Neutrophil (primary cell): ENCODE data around the gene SENP1.

ENCODE experiments used
- H3K27ac ChIP-seq: fragments of 200-600 bp; sonication (generic); 2 replicates; pipeline ENCODE4 v1.5.1; 2016; ENCODE audit warnings: mild to moderate bottlenecking, moderate library complexity
- H3K27me3 ChIP-seq: fragments of 200-600 bp; sonication (generic); 2 replicates; pipeline ENCODE4 v1.6.0; 2016; ENCODE audit warnings: mild to moderate bottlenecking
- H3K36me3 ChIP-seq: fragments of 200-600 bp; sonication (generic); 2 replicates; pipeline ENCODE4 v1.5.1; 2017
- H3K4me1 ChIP-seq, 2 experiments: fragments of 200-600 bp in 1 of 2; sonication (generic) in 1 of 2; 1 replicate in 1 of 2; 2 replicates in 1 of 2; pipeline versions ENCODE4 v1.5.1 to v1.6.1; 2013 to 2016; ENCODE audit warnings: low read depth in 1 of 2, low read length in 1 of 2, mild to moderate bottlenecking in 1 of 2, moderate library complexity in 1 of 2; ENCODE audit not compliant: control insufficient read depth in 1 of 2, insufficient read depth in 1 of 2
- H3K4me3 ChIP-seq, 2 experiments: fragments of 200-600 bp in 1 of 2; sonication (generic) in 1 of 2; 1 replicate in 1 of 2; 2 replicates in 1 of 2; pipeline ENCODE4 v1.5.1; 2013 to 2016; ENCODE audit warnings: low read depth in 1 of 2, low read length in 1 of 2, mild to moderate bottlenecking in 1 of 2, moderate library complexity in 1 of 2
- H3K9me3 ChIP-seq: fragments of 200-600 bp; sonication (generic); 2 replicates; pipeline ENCODE4 v1.5.1; 2016
- TF ChIP-seq, protein P1 (sequence below): fragments of 200-600 bp; sonication (generic); IDR thresholded peaks from 2 replicates; pipeline ENCODE4 v1.5.1; 2016; ENCODE audit warnings: antibody characterized with exemption

Gene SENP1

DNA sequence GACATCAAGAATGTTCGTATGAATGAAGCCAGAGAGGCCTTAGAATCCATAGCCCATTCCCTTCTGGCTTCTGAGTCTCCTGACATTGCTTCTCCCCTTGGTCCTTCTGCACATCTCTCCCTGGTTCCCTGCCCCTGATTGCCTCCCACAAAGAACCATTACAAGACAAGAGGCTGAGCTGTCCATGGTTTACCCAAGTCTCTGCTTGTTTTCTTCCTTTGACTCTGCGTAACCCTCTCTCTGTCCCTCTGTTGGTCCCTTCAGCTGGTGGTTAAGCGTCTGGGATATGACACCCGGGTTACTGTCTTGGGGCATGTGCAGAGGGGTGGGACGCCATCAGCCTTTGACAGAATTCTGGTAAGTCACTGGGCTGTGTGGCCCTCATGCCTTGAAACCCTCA, 29.1 kb upstream of the SENP1 start:
- TF ChIP-seq, protein P1, sequence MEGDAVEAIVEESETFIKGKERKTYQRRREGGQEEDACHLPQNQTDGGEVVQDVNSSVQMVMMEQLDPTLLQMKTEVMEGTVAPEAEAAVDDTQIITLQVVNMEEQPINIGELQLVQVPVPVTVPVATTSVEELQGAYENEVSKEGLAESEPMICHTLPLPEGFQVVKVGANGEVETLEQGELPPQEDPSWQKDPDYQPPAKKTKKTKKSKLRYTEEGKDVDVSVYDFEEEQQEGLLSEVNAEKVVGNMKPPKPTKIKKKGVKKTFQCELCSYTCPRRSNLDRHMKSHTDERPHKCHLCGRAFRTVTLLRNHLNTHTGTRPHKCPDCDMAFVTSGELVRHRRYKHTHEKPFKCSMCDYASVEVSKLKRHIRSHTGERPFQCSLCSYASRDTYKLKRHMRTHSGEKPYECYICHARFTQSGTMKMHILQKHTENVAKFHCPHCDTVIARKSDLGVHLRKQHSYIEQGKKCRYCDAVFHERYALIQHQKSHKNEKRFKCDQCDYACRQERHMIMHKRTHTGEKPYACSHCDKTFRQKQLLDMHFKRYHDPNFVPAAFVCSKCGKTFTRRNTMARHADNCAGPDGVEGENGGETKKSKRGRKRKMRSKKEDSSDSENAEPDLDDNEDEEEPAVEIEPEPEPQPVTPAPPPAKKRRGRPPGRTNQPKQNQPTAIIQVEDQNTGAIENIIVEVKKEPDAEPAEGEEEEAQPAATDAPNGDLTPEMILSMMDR, result no peak
- H3K36me3 ChIP-seq, result no peaks in the 10 kb centered on the region
- H3K27ac ChIP-seq, result no peak overlapping the region
- no peaks in the 10 kb centered on the region for H3K27me3 ChIP-seq
- no peak overlapping the region for H3K4me3 ChIP-seq
- no peaks in the 10 kb centered on the region for H3K4me1 ChIP-seq
- H3K9me3 ChIP-seq, result no peaks in the 10 kb centered on the region

DNA sequence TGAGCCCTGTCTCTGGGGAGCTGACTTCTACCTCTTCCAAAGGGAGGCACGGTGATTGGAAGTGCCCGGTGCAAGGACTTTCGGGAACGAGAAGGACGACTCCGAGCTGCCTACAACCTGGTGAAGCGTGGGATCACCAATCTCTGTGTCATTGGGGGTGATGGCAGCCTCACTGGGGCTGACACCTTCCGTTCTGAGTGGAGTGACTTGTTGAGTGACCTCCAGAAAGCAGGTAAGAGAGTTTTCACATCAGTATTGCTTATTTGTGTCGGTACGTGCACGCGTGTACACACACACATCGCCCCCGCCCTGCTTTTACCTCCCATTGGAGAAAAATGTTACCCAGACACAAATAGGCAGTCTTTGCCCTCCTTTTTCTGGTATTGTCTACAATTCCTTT, 26.9 kb upstream of the SENP1 start:
- Histone ChIP-seq H3K9me3 (no peaks in the 10 kb centered on the region), H3K4me3 (no peak overlapping the region), H3K4me1 (no peaks in the 10 kb centered on the region), H3K36me3 (no peaks in the 10 kb centered on the region), H3K27me3 (no peaks in the 10 kb centered on the region), H3K27ac (no peak overlapping the region)
- TF ChIP-seq, protein P1, result no peak

DNA sequence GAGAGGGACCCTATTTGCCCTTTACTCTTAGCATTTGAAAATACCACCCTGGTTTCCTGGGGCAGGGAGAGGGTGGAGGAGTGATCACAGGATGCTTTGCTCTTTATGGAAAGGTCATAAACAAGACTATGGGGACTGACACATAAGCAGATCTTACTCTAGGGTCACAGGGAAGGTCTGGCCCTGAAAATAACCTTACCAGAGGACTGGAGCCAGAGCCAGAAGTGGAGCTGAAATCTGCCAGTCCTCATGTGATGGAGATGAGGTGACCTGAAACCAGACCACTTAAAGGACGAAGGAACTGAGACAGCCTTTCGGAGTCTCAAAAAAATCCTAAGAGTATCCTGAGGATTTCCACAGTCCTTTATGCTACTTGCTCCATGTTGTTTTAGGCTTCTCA, 25.6 kb upstream of the SENP1 start:
- no peaks in the 10 kb centered on the region for H3K4me1 ChIP-seq
- no peaks in the 10 kb centered on the region for H3K27me3 ChIP-seq
- TF ChIP-seq, protein P1, result no peak
- no peak overlapping the region for H3K4me3 ChIP-seq
- H3K27ac ChIP-seq, result no peak overlapping the region
- H3K36me3 ChIP-seq, result no peaks in the 10 kb centered on the region
- no peaks in the 10 kb centered on the region for H3K9me3 ChIP-seq

DNA sequence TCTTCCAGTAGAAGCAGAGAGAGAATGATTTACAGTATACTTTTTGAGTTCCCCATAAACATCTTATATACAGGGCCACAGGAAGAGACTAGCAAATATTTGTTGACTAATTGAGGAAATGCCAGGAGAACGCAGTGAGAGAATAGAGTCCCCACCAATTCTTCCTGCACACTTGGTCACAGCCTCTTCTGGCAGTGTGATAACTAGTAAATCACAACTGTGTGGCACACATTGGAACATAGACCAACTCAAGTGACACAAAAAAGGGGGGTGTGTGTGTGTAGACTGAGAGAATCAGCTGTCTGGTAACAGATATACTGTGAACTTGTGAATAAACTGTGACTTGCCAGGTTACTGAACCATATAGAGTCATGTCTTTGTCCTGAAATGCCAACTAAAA, 23.5 kb upstream of the SENP1 start:
- no peaks in the 10 kb centered on the region for H3K27me3 ChIP-seq
- H3K9me3 ChIP-seq, result no peaks in the 10 kb centered on the region
- H3K4me1 ChIP-seq, result no peaks in the 10 kb centered on the region
- no peak overlapping the region for H3K4me3 ChIP-seq
- no peaks in the 10 kb centered on the region for H3K36me3 ChIP-seq
- TF ChIP-seq, protein P1, result no peak
- H3K27ac ChIP-seq, result no peak overlapping the region

DNA sequence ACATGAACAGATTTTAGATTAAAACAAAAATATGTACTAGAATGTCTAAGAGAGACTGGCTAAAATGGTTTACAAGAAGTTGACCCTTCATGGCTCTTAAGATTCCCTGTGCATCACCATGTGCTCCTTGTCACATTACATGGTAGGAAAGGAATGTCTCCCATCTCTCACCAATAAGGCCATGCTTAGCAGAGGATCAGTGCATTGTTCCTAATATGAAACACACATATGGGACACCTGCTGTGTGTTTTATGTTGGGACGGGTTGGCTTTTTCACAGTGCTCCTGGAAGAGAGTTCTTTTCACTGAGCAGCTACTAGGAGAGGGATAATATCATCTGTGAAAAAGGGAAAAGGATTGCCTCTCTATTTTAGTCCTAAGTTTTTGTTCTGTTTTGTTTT, 22.9 kb upstream of the SENP1 start:
- no peak overlapping the region for H3K27ac ChIP-seq
- no peaks in the 10 kb centered on the region for H3K9me3 ChIP-seq
- H3K4me3 ChIP-seq, result no peak overlapping the region
- H3K4me1 ChIP-seq, result no peaks in the 10 kb centered on the region
- TF ChIP-seq, protein P1, result no peak
- no peaks in the 10 kb centered on the region for H3K27me3 ChIP-seq
- H3K36me3 ChIP-seq, result no peaks in the 10 kb centered on the region
